Naive thymus-derived CD4-positive, alpha-beta T cell (primary cell): ENCODE results near the gene CDC42SE1. TPM values are rescaled to one million over a fixed set of nuclear protein-coding genes. Genes with fewer than 3 reads are reported as not detected.
"Not testable (repeated sequence)": the region's sequence is repeated elsewhere in the genome, so short reads cannot be mapped to it uniquely, and the experiment has no call there.

ENCODE experiments used
- ATAC-seq: fragments of 150-1000 bp; cut with Tn5 transposase; 2 replicates; pipeline ENCODE4 v1.10.0; 2021; ENCODE audit warnings: mild to moderate bottlenecking, moderate library complexity
- CTCF ChIA-PET: fragments of 350-600 bp; sonication (Branson Sonifier 250); formaldehyde crosslinking; loops from one replicate; lab custom pipeline; 2021; ENCODE audit warnings: antibody characterized with exemption; lab: Charles Lee
- POLR2A ChIA-PET: fragments of 350-600 bp; sonication (Branson Sonifier 250); formaldehyde crosslinking; loops from one replicate; lab custom pipeline; 2021; ENCODE audit warnings: antibody characterized with exemption, inconsistent platforms; lab: Charles Lee
- DNase-seq, 9 donors: peaks; one replicate each; pipeline versions ENCODE4 v3.0.0 to v3.0.0-alpha.2; 2020 to 2022; ENCODE audit warnings: mixed read lengths in 1 of 9
- H3K27ac ChIP-seq: one replicate; pipeline ENCODE4 v1.7.0; 2013; ENCODE audit warnings: mild to moderate bottlenecking, low read depth, low read length, moderate library complexity
- H3K27me3 ChIP-seq, 2 donors: one replicate each; pipeline ENCODE4 v1.7.0; 2013; ENCODE audit warnings: low read length in 2 of 2, mild to moderate bottlenecking in 2 of 2, moderate library complexity in 2 of 2; ENCODE audit not compliant: control insufficient read depth in 2 of 2, insufficient read depth in 2 of 2
- H3K36me3 ChIP-seq, 3 experiments: 1 replicate in 2 of 3; 2 replicates in 1 of 3; pipeline ENCODE4 v1.7.0; 2013; ENCODE audit warnings: low read length in 3 of 3, mild to moderate bottlenecking in 3 of 3, moderate library complexity in 1 of 3; ENCODE audit not compliant: insufficient read depth in 3 of 3, control insufficient read depth in 2 of 3
- H3K4me1 ChIP-seq, 2 donors: one replicate each; pipeline ENCODE4 v1.7.0; 2013; ENCODE audit warnings: low read length in 2 of 2, mild to moderate bottlenecking in 2 of 2, moderate library complexity in 1 of 2; ENCODE audit not compliant: control insufficient read depth in 2 of 2, insufficient read depth in 2 of 2
- H3K4me3 ChIP-seq: 2 replicates; pipeline ENCODE4 v1.7.0; 2013; ENCODE audit warnings: mild to moderate bottlenecking, low read length
- H3K9me3 ChIP-seq, 3 experiments: 1 replicate in 2 of 3; 2 replicates in 1 of 3; pipeline ENCODE4 v1.7.0; 2013; ENCODE audit warnings: low read length in 3 of 3; ENCODE audit not compliant: control insufficient read depth in 2 of 3
- H3K27ac Mint-ChIP-seq, 9 donors: one replicate each; pipeline ENCODE4 v1.8.0; 2020 to 2022; ENCODE audit warnings: mixed read lengths in 9 of 9, mild to moderate bottlenecking in 8 of 9, moderate library complexity in 5 of 9, inconsistent platforms in 2 of 9
- H3K27me3 Mint-ChIP-seq, 5 donors: one replicate each; pipeline ENCODE4 v1.8.0; 2021 to 2022; ENCODE audit warnings: mixed read lengths in 5 of 5, mild to moderate bottlenecking in 1 of 5
- H3K36me3 Mint-ChIP-seq, 5 donors: one replicate each; pipeline ENCODE4 v1.8.0; 2020 to 2022; ENCODE audit warnings: mixed read lengths in 5 of 5, mild to moderate bottlenecking in 3 of 5, inconsistent platforms in 1 of 5
- H3K4me1 Mint-ChIP-seq, 7 donors: one replicate each; pipeline ENCODE4 v1.8.0; 2020 to 2022; ENCODE audit warnings: mixed read lengths in 7 of 7, mild to moderate bottlenecking in 3 of 7, inconsistent platforms in 1 of 7
- H3K4me3 Mint-ChIP-seq, 10 donors: one replicate each; pipeline ENCODE4 v1.8.0; 2020 to 2022; ENCODE audit warnings: mild to moderate bottlenecking in 10 of 10, mixed read lengths in 10 of 10, moderate library complexity in 6 of 10, inconsistent platforms in 2 of 10
- H3K9me3 Mint-ChIP-seq, 11 donors: one replicate each; pipeline ENCODE4 v1.8.0; 2020 to 2022; ENCODE audit warnings: mixed read lengths in 11 of 11, mild to moderate bottlenecking in 4 of 11, inconsistent platforms in 1 of 11, moderate library complexity in 1 of 11
- intact Hi-C, 2 donors: fragments of 100-400 bp; cut with micrococcal nuclease; formaldehyde crosslinking; loops; one replicate each; pipeline ENCODE4 v1.15.1; 2023
- polyA plus RNA-seq, 2 donors: library from polyadenylated mRNA; unstranded; fragments of 300-500 nt; fragmentation: Illumina TruSeq; gene quantifications; one replicate each; pipeline ENCODE4 v1.2.3, GENCODE V29; 2021
- total RNA-seq, 6 experiments: library from RNA in 5 of 6; stranded (reverse) in 5 of 6; gene quantifications; 1 replicate in 5 of 6; 2 replicates in 1 of 6; pipeline ENCODE4 v1.2.3 and lab custom pipeline; 2021 to 2026

The CDC42SE1 gene, protein sequence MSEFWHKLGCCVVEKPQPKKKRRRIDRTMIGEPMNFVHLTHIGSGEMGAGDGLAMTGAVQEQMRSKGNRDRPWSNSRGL
- 100 to 1,000 TPM; 362 to 516 (median 425) TPM for total RNA-seq
- 100 to 1,000 TPM in 1 of 2 donors, 10 to 100 TPM in 1; 85.6 to 111 TPM for polyA plus RNA-seq
- 809 reads per million, percentile 99 among the genes with 10 or more reads in this experiment for total RNA-seq (lab: John Stamatoyannopoulos, UW)

- Mint-ChIP-seq H3K9me3 (peaks cover 0 to 3% (median 0%) of the 10 kb centered on the region in 11 donors), H3K27ac (peak within 1 kb of the TSS; percentile 93 to 99 (median 95)), H3K36me3 (peaks cover 31 to 44% (median 37%) of the 10 kb centered on the region in 5 donors), H3K4me1 (peaks cover 35 to 55% (median 41%) of the 10 kb centered on the region in 7 donors), H3K4me3 (peak within 1 kb of the TSS; percentile 95 to 100 (median 99)), H3K27me3 (no peaks in the 10 kb centered on the region)
- H3K9me3 ChIP-seq, result no peaks in the 10 kb centered on the region
- DNase-seq (peak; percentile 76 to 85 (median 82)), ATAC-seq (peak; percentile 84)
- no peaks in the 10 kb centered on the region for H3K27me3 ChIP-seq
- H3K36me3 ChIP-seq, result peaks cover 14 to 36% (median 18%) of the 10 kb centered on the region in 3 experiments
- intact Hi-C loops, result loop anchor here (1.0 to 10.0 kb wide), 10 partner anchors 11 to 697 kb away; partner anchors contain the start of genes C1orf56 (in 2 of the 2), GABPB2 (in 2 of the 2), PRUNE1 (in 1 of the 2) and PSMD4 (in 1 of the 2)
- H3K4me3 ChIP-seq, result peak within 1 kb of the TSS; percentile 82
- H3K4me1 ChIP-seq, result peaks cover 11 to 25% of the 10 kb centered on the region in 2 donors
- peak within 1 kb of the TSS; percentile 99 for H3K27ac ChIP-seq
- POLR2A ChIA-PET, result interaction anchor here (0.8 to 12.8 kb wide), 12 partner anchors 8 to 808 kb away, joined by 3 to 253 read pairs (median 18); partner anchors contain the start of genes C1orf56, GABPB2, MCL1 and MINDY1
- CTCF ChIA-PET, result interaction anchor here (0.6 to 6.3 kb wide), 12 partner anchors 8 to 920 kb away, joined by 3 to 74 read pairs (median 6); partner anchors contain the start of genes BNIPL, C1orf56, GABPB2 and TNFAIP8L2
Measured at GRCh38 chr1:151059109-151060006, at the start of gene CDC42SE1. TSS of gene CDC42SE1 (minus strand) at chr1:151059622. CDS start at chr1:151055730, 3,892 bp downstream.

DNA sequence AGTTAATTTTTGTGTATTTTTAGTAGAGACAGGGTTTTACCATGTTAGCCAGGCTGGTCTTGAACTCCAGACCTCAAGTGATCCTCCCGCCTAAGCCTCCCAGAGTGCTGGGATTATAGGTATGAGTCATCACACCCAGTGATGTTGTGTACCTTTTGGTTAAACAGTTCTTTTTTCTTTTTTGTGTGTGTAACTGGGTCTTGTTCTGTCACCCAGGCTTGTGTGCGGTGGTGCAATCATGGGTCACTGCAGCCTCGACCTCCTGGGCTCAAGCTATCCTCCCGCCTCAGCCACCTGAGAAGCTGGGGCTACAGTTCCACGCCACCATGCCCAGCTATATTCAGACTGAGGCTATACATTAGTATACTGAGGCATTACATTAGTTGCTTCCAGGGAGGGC is 48.9 kb upstream of the CDC42SE1 start:
- no peak for DNase-seq

DNA sequence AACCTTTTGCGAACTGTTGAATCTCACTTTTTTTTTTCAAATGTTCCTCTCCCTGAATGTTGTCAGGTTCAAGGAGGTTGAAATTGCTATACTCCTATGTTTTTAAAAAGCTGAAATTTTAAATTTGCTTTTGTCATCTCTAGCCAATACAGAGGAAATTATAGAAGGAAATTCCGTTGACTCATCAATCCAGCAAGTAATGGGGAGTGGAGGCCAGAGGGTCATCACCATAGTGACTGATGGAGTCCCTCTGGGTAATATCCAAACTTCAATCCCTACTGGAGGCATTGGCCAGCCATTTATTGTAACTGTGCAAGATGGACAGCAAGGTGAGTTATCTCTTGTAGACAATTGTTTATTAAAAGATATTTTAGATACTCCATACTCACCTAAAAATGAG is 47.5 kb upstream of the CDC42SE1 start:
- Mint-ChIP-seq H3K27me3 (no peaks in the 10 kb centered on the region), H3K9me3 (peaks cover 0 to 2% (median 0%) of the 10 kb centered on the region in 11 donors), H3K27ac (no peak overlapping the region), H3K4me1 (no peaks in the 10 kb centered on the region), H3K4me3 (no peak overlapping the region), H3K36me3 (peaks cover 0 to 31% (median 8%) of the 10 kb centered on the region in 5 donors)
- DNase-seq, result no peak
- CTCF ChIA-PET, result no interaction called here
- POLR2A ChIA-PET, result interaction anchor here (0.6 kb wide), 1 partner anchor 112 kb away, joined by 3 read pairs; no protein-coding TSS in a partner anchor
- intact Hi-C loops, result no loop called here
- Histone ChIP-seq H3K9me3 (no peaks in the 10 kb centered on the region), H3K27ac (no peak overlapping the region), H3K4me1 (no peaks in the 10 kb centered on the region), H3K4me3 (no peak overlapping the region), H3K36me3 (peaks cover 4 to 36% (median 4%) of the 10 kb centered on the region in 3 experiments), H3K27me3 (no peaks in the 10 kb centered on the region)
- no peak for ATAC-seq

More for the DNA sequence above, 48.9 kb upstream of the CDC42SE1 start:
- Histone ChIP-seq H3K4me3 (no peak overlapping the region), H3K9me3 (no peaks in the 10 kb centered on the region), H3K36me3 (peaks cover 4 to 36% (median 4%) of the 10 kb centered on the region in 3 experiments), H3K27me3 (no peaks in the 10 kb centered on the region), H3K4me1 (no peaks in the 10 kb centered on the region), H3K27ac (no peak overlapping the region)
- Mint-ChIP-seq H3K36me3 (peaks cover 0 to 31% (median 8%) of the 10 kb centered on the region in 5 donors), H3K27ac (no peak overlapping the region), H3K4me1 (no peaks in the 10 kb centered on the region), H3K4me3 (no peak overlapping the region), H3K27me3 (no peaks in the 10 kb centered on the region), H3K9me3 (peaks cover 0 to 2% (median 0%) of the 10 kb centered on the region in 11 donors)
- ATAC-seq, result no peak
- intact Hi-C loops, result no loop called here
- ChIA-PET CTCF (interaction anchor here (1.4 kb wide), 1 partner anchor 9 kb away, joined by 6 read pairs; no protein-coding TSS in a partner anchor), POLR2A (no interaction called here)

- Histone ChIP-seq H3K27me3 (no peaks in the 10 kb centered on the region), H3K4me3 (no peak overlapping the region), H3K9me3 (no peaks in the 10 kb centered on the region), H3K36me3 (peaks cover 0 to 36% (median 4%) of the 10 kb centered on the region in 3 experiments), H3K27ac (no peak overlapping the region), H3K4me1 (no peaks in the 10 kb centered on the region)
- Mint-ChIP-seq H3K4me3 (no peak overlapping the region), H3K36me3 (peaks cover 0 to 31% (median 8%) of the 10 kb centered on the region in 5 donors), H3K9me3 (peaks cover 0 to 2% (median 0%) of the 10 kb centered on the region in 11 donors), H3K4me1 (no peaks in the 10 kb centered on the region), H3K27ac (peak overlapping the region in 2 of 9 donors; percentile 51 to 56), H3K27me3 (no peaks in the 10 kb centered on the region)
- intact Hi-C loops, result no loop called here
- DNase-seq (no peak), ATAC-seq (no peak)
- CTCF ChIA-PET, result interaction anchor here (0.6 kb wide), 1 partner anchor 14 kb away, joined by 3 read pairs; no protein-coding TSS in a partner anchor
- POLR2A ChIA-PET, result interaction anchor here (0.9 kb wide), 1 partner anchor 80 kb away, joined by 4 read pairs; no protein-coding TSS in a partner anchor
Measured at GRCh38 chr1:151104630-151105029, 45.2 kb upstream of the CDC42SE1 start.

GRCh38 chr1:151098126-151098525 is 38.7 kb upstream of the CDC42SE1 start:
- Mint-ChIP-seq H3K4me1 (peaks cover 0 to 3% (median 0%) of the 10 kb centered on the region in 7 donors), H3K4me3 (no peak overlapping the region), H3K9me3 (no peaks in the 10 kb centered on the region), H3K36me3 (peaks cover 0 to 15% (median 0%) of the 10 kb centered on the region in 5 donors), H3K27me3 (peaks cover 0 to 7% (median 0%) of the 10 kb centered on the region in 5 donors), H3K27ac (peak overlapping the region in 1 of 9 donors; percentile 25)
- Histone ChIP-seq H3K27me3 (no peaks in the 10 kb centered on the region), H3K27ac (no peak overlapping the region), H3K4me3 (no peak overlapping the region), H3K9me3 (no peaks in the 10 kb centered on the region), H3K36me3 (peaks cover 0 to 19% (median 0%) of the 10 kb centered on the region in 3 experiments), H3K4me1 (no peaks in the 10 kb centered on the region)
- CTCF ChIA-PET, result interaction anchor here (1.3 to 8.8 kb wide), 5 partner anchors 10 to 154 kb away, joined by 3 to 130 read pairs (median 7); partner anchors contain the start of gene TNFAIP8L2
- no peak for ATAC-seq
- DNase-seq, result no peak
- intact Hi-C loops, result no loop called here
- POLR2A ChIA-PET, result interaction anchor here (0.6 to 2.0 kb wide), 4 partner anchors 55 to 256 kb away, joined by 3 to 8 read pairs (median 4); partner anchors contain the start of gene TNFAIP8L2

DNA sequence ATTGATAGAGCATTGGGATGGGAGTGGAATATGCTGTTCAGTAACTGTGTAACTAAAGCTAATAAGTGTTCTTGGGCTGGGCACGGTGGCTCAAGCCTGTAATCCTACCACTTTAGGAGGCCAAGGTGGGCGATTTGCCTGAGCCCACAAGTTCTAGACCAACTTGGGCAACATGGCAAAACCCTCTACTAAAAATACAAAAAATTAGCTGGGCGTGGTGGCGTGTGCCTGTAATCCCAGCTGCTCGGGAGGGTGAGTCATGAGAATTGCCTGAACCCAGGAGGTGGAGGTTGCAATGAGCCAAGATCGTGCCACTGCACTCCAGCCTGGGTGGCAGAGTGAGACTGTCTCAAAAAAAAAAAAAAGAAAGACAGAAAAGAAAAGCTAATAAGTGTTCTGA is 38.0 kb upstream of the CDC42SE1 start:
- POLR2A ChIA-PET, result interaction anchor here (0.6 kb wide), 1 partner anchor 255 kb away, joined by 3 read pairs; no protein-coding TSS in a partner anchor
- H3K27me3 Mint-ChIP-seq, H3K27ac ChIP-seq, H3K9me3 ChIP-seq, H3K9me3 Mint-ChIP-seq, intact Hi-C loops, H3K27me3 ChIP-seq, H3K4me1 Mint-ChIP-seq, H3K4me3 Mint-ChIP-seq, H3K4me1 ChIP-seq, DNase-seq, ATAC-seq, H3K4me3 ChIP-seq: not testable (repeated sequence)
- H3K36me3 Mint-ChIP-seq, result peaks cover 0 to 21% (median 0%) of the 10 kb centered on the region in 5 donors
- H3K27ac Mint-ChIP-seq, result peak overlapping the region in 2 of 9 donors; percentile 0 to 43
- peaks cover 0 to 22% (median 0%) of the 10 kb centered on the region in 3 experiments for H3K36me3 ChIP-seq
- CTCF ChIA-PET, result interaction anchor here (0.7 to 8.8 kb wide), 5 partner anchors 10 to 213 kb away, joined by 3 to 130 read pairs (median 4); partner anchors contain the start of gene TNFAIP8L2
